PC-3 (cell line): ENCODE measurements around the gene ZNF687. TPM values are rescaled to one million over a fixed set of nuclear protein-coding genes. Genes with fewer than 3 reads are reported as not detected.

Experiments
- ATAC-seq: fragments of 200-7000 bp; cut with Tn5 transposase; 2 replicates; pipeline ENCODE4 v1.9.1; 2020; ENCODE audit warnings: mild to moderate bottlenecking, moderate library complexity
- BruUV-seq: library from RNA; stranded (reverse); fragments of 400-500 nt; replicated peaks from 2 replicates; lab custom pipeline; 2021; lab: Mats Ljungman, UMichigan
- CTCF ChIA-PET: fragments of 300-600 bp; sonication (Branson Sonifier 250); formaldehyde crosslinking; loops from one replicate; lab custom pipeline; 2022; ENCODE audit warnings: antibody characterized with exemption; lab: Charles Lee
- POLR2A ChIA-PET: fragments of 300-600 bp; sonication (Branson Sonifier 250); formaldehyde crosslinking; loops from one replicate; lab custom pipeline; 2022; ENCODE audit warnings: antibody characterized with exemption; ENCODE audit not compliant: unreplicated experiment; lab: Charles Lee
- DNase-seq: peaks from one replicate; pipeline ENCODE4 v3.0.0-alpha.2; 2015
- H2AFZ ChIP-seq: fragments of 300-600 bp; sonication (generic); 2 replicates; pipeline ENCODE4 v1.6.0; 2016; ENCODE audit warnings: antibody characterized with exemption, low read length
- H3F3A ChIP-seq: fragments of 300-600 bp; sonication (generic); one replicate; pipeline ENCODE4 v1.6.0; 2017; ENCODE audit warnings: antibody characterized with exemption, low read length, control low read depth, mild to moderate bottlenecking; ENCODE audit not compliant: unreplicated experiment
- H3K27ac ChIP-seq: fragments of 300-600 bp; sonication (generic); 2 replicates; pipeline ENCODE4 v1.5.1; 2016; ENCODE audit warnings: mild to moderate bottlenecking, low read length
- H3K27me3 ChIP-seq: fragments of 300-600 bp; sonication (generic); 2 replicates; pipeline ENCODE4 v1.6.1; 2016; ENCODE audit warnings: low read length, mixed read lengths
- H3K36me3 ChIP-seq: fragments of 300-600 bp; sonication (generic); 2 replicates; pipeline ENCODE4 v1.6.1; 2016; ENCODE audit warnings: low read depth, mixed run types, low read length, mixed read lengths
- H3K4me1 ChIP-seq: fragments of 300-600 bp; sonication (generic); 2 replicates; pipeline ENCODE4 v1.5.1; 2016; ENCODE audit warnings: low read length; ENCODE audit not compliant: insufficient read depth
- H3K4me2 ChIP-seq: fragments of 300-600 bp; sonication (generic); 2 replicates; pipeline ENCODE4 v1.6.0; 2016; ENCODE audit warnings: low read length
- H3K4me3 ChIP-seq: fragments of 300-600 bp; sonication (generic); 2 replicates; pipeline ENCODE4 v1.5.1; 2016; ENCODE audit warnings: mild to moderate bottlenecking, low read length, mixed read lengths
- H3K79me2 ChIP-seq: fragments of 300-600 bp; sonication (generic); 2 replicates; pipeline ENCODE4 v1.6.1; 2017; ENCODE audit warnings: low read length, mixed read lengths
- H3K9ac ChIP-seq: fragments of 300-600 bp; sonication (generic); 2 replicates; pipeline ENCODE4 v1.6.0; 2016; ENCODE audit warnings: mild to moderate bottlenecking, low read length
- H3K9me2 ChIP-seq: fragments of 300-600 bp; sonication (generic); replicated peaks from 2 replicates; pipeline ENCODE4 v1.6.1; 2016; ENCODE audit warnings: mixed run types, low read length, mixed read lengths
- H3K9me3 ChIP-seq: fragments of 300-600 bp; sonication (generic); 2 replicates; pipeline ENCODE4 v1.6.1; 2016; ENCODE audit warnings: low read length, mixed read lengths
- H4K20me1 ChIP-seq: fragments of 300-600 bp; sonication (generic); 2 replicates; pipeline ENCODE4 v1.6.1; 2016; ENCODE audit warnings: low read length, mixed read lengths
- EZH2 ChIP-seq: fragments of 300-600 bp; sonication (generic); IDR thresholded peaks from one replicate; pipeline ENCODE4 v1.6.1; 2017; ENCODE audit warnings: antibody characterized with exemption, mild to moderate bottlenecking, low read length; ENCODE audit not compliant: unreplicated experiment
- intact Hi-C: fragments of 100-400 bp; cut with micrococcal nuclease; formaldehyde crosslinking; loops from 2 replicates; pipeline ENCODE4 v1.9.0; 2023
- total RNA-seq: library from RNA; depleted of rRNA; stranded (reverse); fragments of >200 nt; gene quantifications from 2 replicates; pipeline ENCODE4 v1.2.3, GENCODE V29; 2014; rRNA removed
- TF ChIP-seq, protein P1 (sequence below): fragments of 300-600 bp; sonication (generic); conservative IDR thresholded peaks from 2 replicates; pipeline ENCODE4 v1.5.1; 2017; ENCODE audit warnings: antibody characterized with exemption, low read depth, mild to moderate bottlenecking, low read length

ZNF687 gene
- total RNA-seq, 1 experiment from 2014 or later: 24.6 TPM

GRCh38 chr1:151340870-151341754 lies 59.0 kb downstream of the ZNF687 start:
- H3K9me3 ChIP-seq: no peaks in the 10 kb centered on the region
- H3K4me2 ChIP-seq: peak overlapping the region; percentile 50; the same call in 1 of the 2 replicates
- no peak overlapping the region for H3K27ac ChIP-seq

More at GRCh38 chr1:151340870-151341754, 59.0 kb downstream of the ZNF687 start:
- no peak overlapping the region for H2AFZ ChIP-seq
- no peaks in the 10 kb centered on the region for H3K27me3 ChIP-seq
- no peak for TF ChIP-seq EZH2
- TF ChIP-seq, protein P1, sequence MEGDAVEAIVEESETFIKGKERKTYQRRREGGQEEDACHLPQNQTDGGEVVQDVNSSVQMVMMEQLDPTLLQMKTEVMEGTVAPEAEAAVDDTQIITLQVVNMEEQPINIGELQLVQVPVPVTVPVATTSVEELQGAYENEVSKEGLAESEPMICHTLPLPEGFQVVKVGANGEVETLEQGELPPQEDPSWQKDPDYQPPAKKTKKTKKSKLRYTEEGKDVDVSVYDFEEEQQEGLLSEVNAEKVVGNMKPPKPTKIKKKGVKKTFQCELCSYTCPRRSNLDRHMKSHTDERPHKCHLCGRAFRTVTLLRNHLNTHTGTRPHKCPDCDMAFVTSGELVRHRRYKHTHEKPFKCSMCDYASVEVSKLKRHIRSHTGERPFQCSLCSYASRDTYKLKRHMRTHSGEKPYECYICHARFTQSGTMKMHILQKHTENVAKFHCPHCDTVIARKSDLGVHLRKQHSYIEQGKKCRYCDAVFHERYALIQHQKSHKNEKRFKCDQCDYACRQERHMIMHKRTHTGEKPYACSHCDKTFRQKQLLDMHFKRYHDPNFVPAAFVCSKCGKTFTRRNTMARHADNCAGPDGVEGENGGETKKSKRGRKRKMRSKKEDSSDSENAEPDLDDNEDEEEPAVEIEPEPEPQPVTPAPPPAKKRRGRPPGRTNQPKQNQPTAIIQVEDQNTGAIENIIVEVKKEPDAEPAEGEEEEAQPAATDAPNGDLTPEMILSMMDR: peak; percentile 95
- no peak overlapping the region for H3K4me3 ChIP-seq
- ChIA-PET POLR2A (interaction anchor here (0.5 to 1.6 kb wide), 3 partner anchors 28 to 40 kb away, joined by 3 to 10 read pairs (median 3); no protein-coding TSS in a partner anchor), CTCF (interaction anchor here (0.5 to 3.0 kb wide), 11 partner anchors 10 to 241 kb away, joined by 3 to 88 read pairs (median 7); partner anchors contain the start of genes PI4KB, PSMB4 and ZNF687)
- H3F3A ChIP-seq: no peaks in the 10 kb centered on the region
- H3K79me2 ChIP-seq: peaks cover 6% of the 10 kb centered on the region; the same call in 1 of the 2 replicates
- peak; percentile 93 for ATAC-seq
- H3K4me1 ChIP-seq: peaks cover 6% of the 10 kb centered on the region
- no peaks in the 10 kb centered on the region for H4K20me1 ChIP-seq
- H3K9me2 ChIP-seq: no peaks in the 10 kb centered on the region
- no peak overlapping the region for H3K9ac ChIP-seq
- no peaks in the 10 kb centered on the region; the same call in 1 of the 2 replicates for H3K36me3 ChIP-seq
- DNase-seq: peak; percentile 93
- BruUV-seq: no TSS peak
- intact Hi-C loops: loop anchor here (1.0 to 10.0 kb wide), 4 partner anchors 14 to 494 kb away; partner anchors contain the start of genes C2CD4D, PI4KB, RORC and ZNF687

Other genes starting within 250 kb of the ZNF687 start
- gene BNIPL, start 245.7 kb upstream of the ZNF687 start, total RNA-seq: 0.51 and 2.4 TPM in 2 replicates
- 2.8 and 3.8 TPM in 2 replicates for gene C1orf56, start 234.5 kb upstream of the ZNF687 start, total RNA-seq
- gene CDC42SE1, start 222.7 kb upstream of the ZNF687 start, total RNA-seq: 60.8 and 61.4 TPM in 2 replicates
- 12.3 and 14.1 TPM in 2 replicates for gene MLLT11, start 221.9 kb upstream of the ZNF687 start, total RNA-seq
- 6.4 and 6.9 TPM in 2 replicates for gene GABPB2, start 211.5 kb upstream of the ZNF687 start, total RNA-seq
- gene SEMA6C, start 135.7 kb upstream of the ZNF687 start, total RNA-seq: 2.0 and 2.8 TPM in 2 replicates
- not detected in 2 replicates for gene TNFAIP8L2, start 125.7 kb upstream of the ZNF687 start, total RNA-seq
- gene LYSMD1, start 116.4 kb upstream of the ZNF687 start, total RNA-seq: 6.3 and 7.5 TPM in 2 replicates
- gene SCNM1, start 116.2 kb upstream of the ZNF687 start, total RNA-seq: 80.3 and 82.4 TPM in 2 replicates
- gene TMOD4, start 106.3 kb upstream of the ZNF687 start, total RNA-seq: 1.8 and 2.7 TPM in 2 replicates
- gene VPS72, start 92.1 kb upstream of the ZNF687 start, total RNA-seq: 75.1 and 94.7 TPM in 2 replicates
- 63.3 and 78.3 TPM in 2 replicates for gene PIP5K1A, start 83.7 kb upstream of the ZNF687 start, total RNA-seq
- 404 and 469 TPM in 2 replicates for gene PSMD4, start 27.6 kb upstream of the ZNF687 start, total RNA-seq
- 75.6 and 99.5 TPM in 2 replicates for gene PI4KB, start 45.1 kb downstream of the ZNF687 start, total RNA-seq
- gene RFX5, start 65.0 kb downstream of the ZNF687 start, total RNA-seq: 34.1 and 41.0 TPM in 2 replicates
- gene SELENBP1, start 90.4 kb downstream of the ZNF687 start, total RNA-seq: 29.8 and 73.5 TPM in 2 replicates
- 734 and 818 TPM in 2 replicates for gene PSMB4, start 117.3 kb downstream of the ZNF687 start, total RNA-seq
- 30.5 and 77.9 TPM in 2 replicates for gene POGZ, start 177.2 kb downstream of the ZNF687 start, total RNA-seq
- gene CGN, start 229.1 kb downstream of the ZNF687 start, total RNA-seq: 13.3 and 20.1 TPM in 2 replicates